Left lung (tissue), 10 donors: ENCODE data around the gene HRCT1. TPM values are rescaled to one million over a fixed set of nuclear protein-coding genes. Genes with fewer than 3 reads are reported as not detected.

Experiments used
- ATAC-seq: fragments of 200-7000 bp; cut with Tn5 transposase; one replicate; pipeline ENCODE4 v1.9.1; 2020; ENCODE audit warnings: moderate library complexity
- DNase-seq, 4 donors: peaks; one replicate each; pipeline ENCODE4 v3.0.0-alpha.2; 2013 to 2020
- H3K27ac ChIP-seq, 2 donors: fragments of 200-600 bp; sonication (generic) in 1 of 2; one replicate each; pipeline versions ENCODE4 v1.5.0 to v1.8.0; 2020 to 2021
- H3K27me3 ChIP-seq, 2 donors: fragments of 200-600 bp; sonication (generic) in 1 of 2; one replicate each; pipeline versions ENCODE4 v1.5.0 to v1.8.0; 2020 to 2021
- H3K36me3 ChIP-seq, 2 donors: fragments of 200-600 bp; sonication (generic) in 1 of 2; one replicate each; pipeline versions ENCODE4 v1.5.0 to v1.8.0; 2020 to 2021
- H3K4me1 ChIP-seq, 2 donors: fragments of 200-600 bp; one replicate each; pipeline ENCODE4 v1.8.0; 2021
- H3K4me3 ChIP-seq, 2 donors: fragments of 200-600 bp; sonication (generic) in 1 of 2; one replicate each; pipeline versions ENCODE4 v1.5.0 to v1.8.0; 2020 to 2021; ENCODE audit warnings: mild to moderate bottlenecking in 1 of 2
- H3K9me3 ChIP-seq, 2 donors: fragments of 200-600 bp; sonication (generic) in 1 of 2; one replicate each; pipeline versions ENCODE4 v1.5.0 to v1.8.0; 2020 to 2021
- CTCF ChIP-seq, 2 donors: fragments of 200-600 bp; sonication (generic) in 1 of 2; IDR thresholded peaks; one replicate each; pipeline versions ENCODE4 v1.5.0 to v1.8.0; 2021; ENCODE audit warnings: antibody characterized with exemption in 2 of 2
- intact Hi-C, 2 donors: fragments of 100-400 bp; cut with DNase I; formaldehyde crosslinking; loops; one replicate each; pipeline versions ENCODE4 v1.11.2 to v1.14.2; 2022
- polyA plus RNA-seq, 6 donors: library from polyadenylated mRNA; unstranded; fragments of 120-200 nt; gene quantifications; one replicate each; pipeline ENCODE4 v1.2.1, GENCODE V29; 2013; ENCODE audit not compliant: insufficient read length in 6 of 6
- total RNA-seq, 2 donors: library from RNA; stranded (reverse); fragmentation: NEBNext Ultra II Directional; extraction: Animal tissue kit (Norgen Biotek cat#: 25700); gene quantifications; one replicate each; pipeline ENCODE4 v1.2.1, GENCODE V29; 2021
- donor health status: DM: no; HTN: yes; CAD: no.
- donor health status: DM: no; HTN: no; CAD: no.

Gene HRCT1
- total and polyA plus RNA-seq, 8 donors: 0.29 to 3.1 (median 0.71) TPM; not detected in 1

DNA sequence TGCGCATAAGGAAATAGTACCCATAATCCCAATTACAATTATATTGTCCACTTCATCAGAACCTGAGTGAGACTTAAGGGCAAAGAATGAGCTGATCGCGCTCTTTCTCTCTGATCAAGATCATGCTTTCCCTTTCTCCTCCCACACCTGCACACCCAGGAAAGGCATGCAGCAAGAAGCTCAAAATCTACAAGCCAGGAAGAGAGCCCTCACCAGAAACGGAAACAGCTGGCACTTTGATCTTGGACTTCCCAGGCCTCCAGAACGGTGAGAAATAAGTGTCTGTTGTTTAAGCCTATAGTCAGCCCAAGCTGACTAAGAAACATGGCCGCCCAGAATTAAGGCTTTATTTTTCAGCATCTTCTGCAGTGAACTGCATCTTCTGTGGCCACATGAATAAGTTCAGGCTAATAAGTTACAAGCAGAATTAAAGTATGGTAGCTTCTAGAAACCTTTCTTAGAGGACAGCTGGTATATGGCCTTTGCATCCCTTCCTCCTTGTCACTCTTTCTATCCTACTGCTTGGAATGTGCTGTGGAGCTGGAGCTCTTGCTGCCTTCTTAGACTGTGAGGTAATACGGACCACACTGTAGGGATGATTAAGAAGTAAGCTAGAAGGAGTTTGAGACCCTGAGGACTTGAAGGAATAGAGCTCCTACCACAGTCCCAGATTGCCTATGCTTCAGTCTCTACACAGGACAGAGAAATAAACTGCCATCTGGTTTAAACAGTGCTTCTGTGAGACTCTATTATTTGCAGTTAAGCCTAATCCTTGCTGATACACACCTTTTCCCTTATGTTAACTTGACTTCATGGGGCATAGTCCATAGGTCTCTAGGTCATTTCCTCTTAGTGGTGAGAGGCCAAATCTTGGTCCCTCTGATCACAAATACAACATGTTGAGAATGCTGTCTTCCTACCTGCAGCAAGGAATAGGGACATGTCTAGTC, 34.7 kb downstream of the HRCT1 start:
- no peak for TF ChIP-seq CTCF (IDR thresholded peaks at IDR 0.05)
- H3K36me3 ChIP-seq: no peaks in the 10 kb centered on the region
- no peak for DNase-seq
- H3K9me3 ChIP-seq: no peaks in the 10 kb centered on the region
- no peaks in the 10 kb centered on the region for H3K27me3 ChIP-seq
- ATAC-seq: peak; percentile 27
- H3K4me1 ChIP-seq: peaks cover 5 to 10% of the 10 kb centered on the region in 2 donors
- H3K4me3 ChIP-seq: no peak overlapping the region
- intact Hi-C loops: no loop called here
- H3K27ac ChIP-seq: no peak overlapping the region

- intact Hi-C loops: no loop called here
- no peak overlapping the region for H3K27ac ChIP-seq
- no peaks in the 10 kb centered on the region for H3K9me3 ChIP-seq
Measured at GRCh38 chr9:35942286-35942685, 36.3 kb downstream of the HRCT1 start.

GRCh38 chr9:35944173-35944572, 38.2 kb downstream of the HRCT1 start:
- no peak for DNase-seq
- no peak for TF ChIP-seq CTCF (IDR thresholded peaks at IDR 0.05)
- no peaks in the 10 kb centered on the region for H3K27me3 ChIP-seq
- H3K9me3 ChIP-seq: no peaks in the 10 kb centered on the region
- intact Hi-C loops: no loop called here
- H3K27ac ChIP-seq: no peak overlapping the region
- H3K4me3 ChIP-seq: no peak overlapping the region
- ATAC-seq: no peak
- H3K36me3 ChIP-seq: no peaks in the 10 kb centered on the region
- peaks cover 8 to 11% of the 10 kb centered on the region in 2 donors for H3K4me1 ChIP-seq

More at GRCh38 chr9:35942286-35942685, 36.3 kb downstream of the HRCT1 start:
- no peak for TF ChIP-seq CTCF (IDR thresholded peaks at IDR 0.05)
- ATAC-seq (no peak), DNase-seq (no peak)
- Histone ChIP-seq H3K4me3 (no peak overlapping the region), H3K4me1 (peaks cover 8 to 11% of the 10 kb centered on the region in 2 donors), H3K36me3 (no peaks in the 10 kb centered on the region), H3K27me3 (no peaks in the 10 kb centered on the region)

- TF ChIP-seq CTCF (IDR thresholded peaks at IDR 0.05): no peak
- peak; percentile 7 for ATAC-seq
Measured at GRCh38 chr9:35944841-35945240, 38.8 kb downstream of the HRCT1 start.

DNA sequence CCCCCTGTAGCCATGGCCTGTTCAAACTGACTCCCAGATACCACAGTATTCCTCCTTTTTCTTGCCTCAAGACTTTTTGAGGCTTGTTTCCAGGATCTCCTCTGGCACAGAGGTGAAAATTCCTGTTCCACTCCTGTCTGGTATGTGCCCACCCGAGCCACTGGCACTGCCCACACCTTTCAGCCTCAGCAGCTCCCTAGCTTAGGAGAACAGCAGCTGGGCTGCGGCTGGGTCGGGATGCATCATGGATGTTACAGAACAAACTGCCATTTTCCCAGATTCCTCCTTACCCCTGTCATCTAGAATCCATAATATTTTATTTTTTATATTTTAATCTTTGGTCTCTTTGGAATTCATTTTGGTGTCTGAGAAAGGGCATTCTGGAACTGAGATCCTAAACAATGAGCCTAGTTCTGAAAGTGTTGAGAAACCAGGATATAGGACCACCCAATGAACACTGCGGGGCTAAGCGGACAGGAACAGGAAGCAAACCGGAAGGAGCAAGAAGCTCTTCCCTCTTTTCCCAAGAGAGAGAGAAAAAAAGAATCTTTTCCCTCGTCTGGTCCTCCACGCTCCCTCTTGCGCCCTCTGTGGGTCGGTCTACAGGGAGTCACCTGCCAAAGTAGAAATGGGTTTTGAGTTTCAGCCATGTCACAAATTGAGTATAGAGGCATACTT, 39.5 kb downstream of the HRCT1 start:
- intact Hi-C loops: loop anchor here in 1 of 2 donors (5.0 kb wide), 1 partner anchor 38 kb away; the partner anchor contains the start of genes HRCT1 and SPAAR
- Histone ChIP-seq H3K4me3 (no peak overlapping the region), H3K4me1 (peaks cover 8 to 16% of the 10 kb centered on the region in 2 donors), H3K9me3 (no peaks in the 10 kb centered on the region), H3K27me3 (no peaks in the 10 kb centered on the region), H3K27ac (peak overlapping the region; percentile 31 to 47), H3K36me3 (no peaks in the 10 kb centered on the region)
- DNase-seq (peak in 3 of 4 donors; percentile 53 to 81 (median 77)), ATAC-seq (peak; percentile 61)
- peak; percentile 65 to 72 for TF ChIP-seq CTCF (IDR thresholded peaks at IDR 0.05)

More at GRCh38 chr9:35944841-35945240, 38.8 kb downstream of the HRCT1 start:
- Histone ChIP-seq H3K27ac (peak overlapping the region; percentile 31 to 47), H3K9me3 (no peaks in the 10 kb centered on the region), H3K4me3 (no peak overlapping the region), H3K4me1 (peaks cover 8 to 16% of the 10 kb centered on the region in 2 donors), H3K36me3 (no peaks in the 10 kb centered on the region), H3K27me3 (no peaks in the 10 kb centered on the region)
- no peak for DNase-seq
- intact Hi-C loops: loop anchor here in 1 of 2 donors (5.0 kb wide), 1 partner anchor 38 kb away; the partner anchor contains the start of genes HRCT1 and SPAAR
